ENCODE data around the gene CSNK2A1.

GRCh38 chr20:528923-529604 is 14.5 kb downstream of the CSNK2A1 start:
- TF ChIP-seq, protein P1, sequence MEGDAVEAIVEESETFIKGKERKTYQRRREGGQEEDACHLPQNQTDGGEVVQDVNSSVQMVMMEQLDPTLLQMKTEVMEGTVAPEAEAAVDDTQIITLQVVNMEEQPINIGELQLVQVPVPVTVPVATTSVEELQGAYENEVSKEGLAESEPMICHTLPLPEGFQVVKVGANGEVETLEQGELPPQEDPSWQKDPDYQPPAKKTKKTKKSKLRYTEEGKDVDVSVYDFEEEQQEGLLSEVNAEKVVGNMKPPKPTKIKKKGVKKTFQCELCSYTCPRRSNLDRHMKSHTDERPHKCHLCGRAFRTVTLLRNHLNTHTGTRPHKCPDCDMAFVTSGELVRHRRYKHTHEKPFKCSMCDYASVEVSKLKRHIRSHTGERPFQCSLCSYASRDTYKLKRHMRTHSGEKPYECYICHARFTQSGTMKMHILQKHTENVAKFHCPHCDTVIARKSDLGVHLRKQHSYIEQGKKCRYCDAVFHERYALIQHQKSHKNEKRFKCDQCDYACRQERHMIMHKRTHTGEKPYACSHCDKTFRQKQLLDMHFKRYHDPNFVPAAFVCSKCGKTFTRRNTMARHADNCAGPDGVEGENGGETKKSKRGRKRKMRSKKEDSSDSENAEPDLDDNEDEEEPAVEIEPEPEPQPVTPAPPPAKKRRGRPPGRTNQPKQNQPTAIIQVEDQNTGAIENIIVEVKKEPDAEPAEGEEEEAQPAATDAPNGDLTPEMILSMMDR (IDR thresholded peaks at IDR 0.05; ENCODE audit: low read depth, low read length, missing input control): no peak
- no peak for TF ChIP-seq TAF1 (conservative IDR thresholded peaks at IDR 0.05)
- TF ChIP-seq ZBTB33 (IDR thresholded peaks at IDR 0.05): no peak
- no peak for TF ChIP-seq YY1 (IDR thresholded peaks at IDR 0.05)
- TF ChIP-seq MAX (IDR thresholded peaks at IDR 0.05): no peak
- TF ChIP-seq FOXA1 (IDR thresholded peaks at IDR 0.05): no peak
- no peak for TF ChIP-seq JUND (IDR thresholded peaks at IDR 0.05)
- no peak for TF ChIP-seq HNF4G (IDR thresholded peaks at IDR 0.05)
- TF ChIP-seq RAD21 (IDR thresholded peaks at IDR 0.05): no peak
- no peak for TF ChIP-seq SP1 (IDR thresholded peaks at IDR 0.05)
